ENCODE results near the gene DPH1. TPM values are rescaled to one million over a fixed set of nuclear protein-coding genes. Genes with fewer than 3 reads are reported as not detected.

The DPH1 gene
- total RNA-seq, 2 experiments from 2014 or later: 28.4 to 28.8 TPM

DNA sequence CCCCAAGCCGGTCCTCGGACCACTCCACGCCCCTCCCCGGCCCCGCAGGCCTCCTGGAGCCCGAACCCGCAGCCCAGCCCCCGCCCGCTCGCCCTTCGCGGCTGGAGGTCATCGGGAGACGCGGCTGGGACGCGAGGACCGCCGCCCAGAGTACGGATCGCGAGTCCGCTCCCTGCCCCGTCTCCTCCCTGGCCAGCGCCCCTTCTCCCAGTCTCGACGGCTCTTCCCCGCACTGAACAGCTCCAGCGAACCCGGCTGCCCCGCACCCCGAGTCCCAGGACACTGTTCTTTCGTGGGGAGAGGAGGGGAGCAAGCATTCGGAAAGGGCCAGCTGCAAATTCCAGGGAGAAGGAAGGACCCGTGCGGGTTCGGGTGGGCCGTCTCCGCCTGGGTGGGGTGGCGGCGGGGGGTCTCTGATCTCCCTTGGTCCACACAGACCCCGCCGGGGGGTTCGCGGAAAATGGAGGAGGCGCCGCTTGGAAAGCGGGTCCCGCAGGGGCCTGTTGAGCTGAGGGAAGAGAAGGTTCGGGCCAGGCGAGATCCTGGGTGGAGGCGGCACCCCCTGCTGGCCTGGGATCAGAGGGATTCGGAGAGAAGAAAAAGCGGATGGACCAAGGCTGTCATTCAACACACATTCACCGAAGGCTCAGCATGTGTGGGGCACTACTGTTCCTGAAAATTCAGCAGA is 4.2 kb upstream of the DPH1 start:
- H3K4me3 Mint-ChIP-seq: peak overlapping the region; percentile 61
- no peaks in the 10 kb centered on the region for H3K36me3 Mint-ChIP-seq (ENCODE audit: low read depth)
- CTCF ChIA-PET: interaction anchor here (0.6 to 2.5 kb wide), 7 partner anchors 30 to 376 kb away, joined by 3 to 19 read pairs (median 4); partner anchors contain the start of genes HIC1 and RILP
- peaks cover 52% of the 10 kb centered on the region for H3K27me3 Mint-ChIP-seq
- DNase-seq: peak; percentile 32
- H3K27ac Mint-ChIP-seq: no peak overlapping the region
- H3K9me3 Mint-ChIP-seq: no peaks in the 10 kb centered on the region
- POLR2A ChIA-PET: interaction anchor here (0.8 to 1.5 kb wide), 6 partner anchors 15 to 376 kb away, joined by 3 to 4 read pairs (median 4); partner anchors contain the start of gene RILP
- H3K4me1 Mint-ChIP-seq: peaks cover 23% of the 10 kb centered on the region

DNA sequence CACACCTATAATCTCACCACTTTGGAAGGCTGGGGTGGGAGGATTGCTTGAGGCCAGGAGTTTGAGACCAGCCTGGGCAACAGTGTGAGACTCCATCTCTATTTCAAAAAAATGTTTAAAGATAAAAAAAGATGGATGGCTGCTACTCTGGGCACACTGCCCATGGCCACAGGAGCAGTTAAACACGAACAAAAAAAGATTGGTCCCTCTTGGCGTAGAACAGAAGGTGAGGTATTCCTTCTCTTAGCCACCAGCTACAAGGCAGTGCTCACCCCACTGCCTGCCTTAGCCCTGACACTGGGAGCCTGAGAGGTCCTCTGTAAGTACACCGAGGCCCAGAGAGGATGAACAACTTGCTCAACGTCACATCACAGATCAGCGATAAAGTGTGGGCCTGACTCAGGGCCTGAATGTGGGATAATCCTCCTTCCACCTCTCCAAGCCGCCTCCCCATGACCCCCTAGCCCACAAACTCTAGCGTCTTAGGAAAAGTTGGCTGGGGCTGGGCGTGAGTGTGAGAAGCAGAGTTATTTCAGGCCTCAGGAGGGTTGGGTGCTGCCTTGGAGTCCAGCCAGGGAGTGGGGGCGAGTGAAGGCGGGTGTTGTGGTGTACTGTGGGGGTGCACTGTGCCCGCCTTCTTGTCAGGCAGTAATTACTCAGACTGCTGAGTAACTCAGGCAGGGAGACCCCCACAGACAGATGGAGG is 2.3 kb upstream of the DPH1 start:
- DNase-seq: no peak
- peaks cover 29% of the 10 kb centered on the region for H3K4me1 Mint-ChIP-seq
- peaks cover 42% of the 10 kb centered on the region for H3K27me3 Mint-ChIP-seq
- H3K9me3 Mint-ChIP-seq: no peaks in the 10 kb centered on the region
- H3K4me3 Mint-ChIP-seq: no peak overlapping the region
- H3K36me3 Mint-ChIP-seq (ENCODE audit: low read depth): no peaks in the 10 kb centered on the region
- ChIA-PET POLR2A (no interaction called here), CTCF (interaction anchor here (2.4 kb wide), 1 partner anchor 217 kb away, joined by 7 read pairs; no protein-coding TSS in a partner anchor)
- no peak overlapping the region for H3K27ac Mint-ChIP-seq

DNA sequence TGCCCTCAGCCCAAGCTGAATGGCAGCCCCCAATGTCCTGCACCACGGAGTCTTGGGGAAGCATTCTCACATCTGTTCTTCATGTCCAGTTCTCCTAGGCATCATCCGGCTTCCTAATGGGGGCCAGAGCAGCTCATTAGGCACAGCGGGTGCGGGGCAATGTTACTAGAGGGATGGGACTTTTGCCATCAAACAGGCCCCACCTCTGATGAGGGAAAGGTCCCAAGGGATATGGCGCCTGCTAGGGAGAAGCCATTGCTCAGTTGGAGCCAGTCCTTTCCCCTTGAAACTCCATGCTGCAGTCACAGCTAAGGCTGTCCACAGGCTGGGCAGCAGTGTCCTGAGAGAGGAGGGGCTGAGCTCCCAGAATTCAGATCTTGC is 1.7 kb upstream of the DPH1 start:
- Mint-ChIP-seq H3K4me1 (peaks cover 29% of the 10 kb centered on the region), H3K27ac (no peak overlapping the region), H3K36me3 (ENCODE audit: low read depth) (no peaks in the 10 kb centered on the region), H3K9me3 (no peaks in the 10 kb centered on the region), H3K27me3 (peaks cover 36% of the 10 kb centered on the region), H3K4me3 (no peak overlapping the region)
- DNase-seq: no peak
- ChIA-PET POLR2A (interaction anchor here (1.5 kb wide), 1 partner anchor 344 kb away, joined by 3 read pairs; no protein-coding TSS in a partner anchor), CTCF (interaction anchor here (2.4 kb wide), 1 partner anchor 217 kb away, joined by 7 read pairs; no protein-coding TSS in a partner anchor)

DNA sequence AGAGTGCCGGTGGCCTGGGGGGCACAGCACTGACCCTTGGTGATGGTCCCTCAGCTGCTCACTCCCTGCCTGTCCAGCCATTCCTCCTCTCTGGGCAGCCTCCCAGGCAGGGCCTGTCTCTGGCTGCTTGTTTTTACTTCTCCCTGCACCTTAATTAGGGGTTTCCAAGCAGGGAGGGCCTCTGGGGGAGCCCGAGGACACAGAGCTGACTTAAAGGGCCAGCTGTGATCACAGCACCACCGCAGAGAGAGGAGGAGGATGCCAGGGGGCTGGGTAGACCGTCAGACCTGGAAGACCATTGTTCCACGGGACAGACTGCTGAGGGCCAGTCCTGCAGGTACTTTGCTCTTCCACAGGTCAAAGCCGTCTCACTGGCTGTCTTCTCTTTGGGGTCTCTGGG is 1.2 kb upstream of the DPH1 start:
- Mint-ChIP-seq H3K4me1 (peaks cover 27% of the 10 kb centered on the region), H3K27me3 (peaks cover 34% of the 10 kb centered on the region), H3K4me3 (no peak overlapping the region), H3K27ac (no peak overlapping the region), H3K9me3 (no peaks in the 10 kb centered on the region), H3K36me3 (ENCODE audit: low read depth) (no peaks in the 10 kb centered on the region)
- DNase-seq: no peak
- CTCF ChIA-PET: interaction anchor here (1.3 to 2.4 kb wide), 2 partner anchors 10 to 216 kb away, joined by 6 to 7 read pairs; no protein-coding TSS in a partner anchor
- POLR2A ChIA-PET: interaction anchor here (1.5 kb wide), 1 partner anchor 345 kb away, joined by 3 read pairs; no protein-coding TSS in a partner anchor

DNA sequence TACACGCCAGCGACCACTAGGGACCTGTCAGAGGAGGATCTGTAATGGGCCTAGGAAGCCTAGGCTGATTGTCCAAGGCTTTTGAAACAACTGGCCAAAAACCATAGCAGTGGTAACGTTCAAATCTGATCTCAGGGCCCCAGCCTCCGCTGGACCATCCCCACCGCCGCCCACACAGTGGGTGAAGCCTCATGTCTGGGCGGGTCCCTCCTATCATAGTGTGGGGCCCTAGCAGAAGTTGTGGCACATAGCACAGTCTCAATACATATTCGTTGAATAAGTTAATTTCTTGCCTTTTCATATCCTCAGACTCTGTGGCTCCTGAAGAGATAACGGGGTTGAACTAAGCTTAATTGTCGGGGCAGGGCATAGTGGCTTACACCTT is 818 bp downstream of the DPH1 start:
- CTCF ChIA-PET: interaction anchor here (0.5 kb wide), 1 partner anchor 228 kb away, joined by 4 read pairs; no protein-coding TSS in a partner anchor
- H3K4me1 Mint-ChIP-seq: peaks cover 22% of the 10 kb centered on the region
- POLR2A ChIA-PET: interaction anchor here (0.5 to 1.7 kb wide), 6 partner anchors 9 to 306 kb away, joined by 3 to 7 read pairs (median 3); partner anchors contain the start of gene TSR1
- peak overlapping the region; percentile 63 for H3K27ac Mint-ChIP-seq
- H3K36me3 Mint-ChIP-seq (ENCODE audit: low read depth): no peaks in the 10 kb centered on the region
- peaks cover 27% of the 10 kb centered on the region for H3K27me3 Mint-ChIP-seq
- peak; percentile 60 for DNase-seq
- peak overlapping the region; percentile 94 for H3K4me3 Mint-ChIP-seq
- H3K9me3 Mint-ChIP-seq: no peaks in the 10 kb centered on the region

DNA sequence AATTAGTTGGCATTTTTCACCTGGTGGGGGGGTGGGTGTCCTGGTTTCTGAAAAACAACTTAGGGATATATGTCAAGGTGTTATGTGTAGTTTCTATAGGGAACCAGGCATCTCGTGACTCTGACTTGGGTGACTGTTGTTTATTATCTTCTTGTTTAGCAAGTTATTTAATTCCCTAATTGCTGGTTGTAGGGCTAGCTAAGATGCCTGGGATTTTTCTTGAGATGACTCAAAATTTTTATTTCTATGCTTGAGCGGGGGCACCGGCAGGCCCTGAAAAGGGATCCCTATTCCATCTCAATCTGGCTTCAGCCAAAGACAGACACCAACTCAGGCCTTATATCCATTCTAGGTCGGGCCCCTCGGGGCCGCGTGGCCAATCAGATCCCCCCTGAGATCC is 3.2 kb downstream of the DPH1 start:
- no peak for DNase-seq
- Mint-ChIP-seq H3K27me3 (peaks cover 7% of the 10 kb centered on the region), H3K36me3 (ENCODE audit: low read depth) (peaks cover 7% of the 10 kb centered on the region), H3K4me3 (no peak overlapping the region), H3K9me3 (no peaks in the 10 kb centered on the region), H3K4me1 (peaks cover 16% of the 10 kb centered on the region), H3K27ac (no peak overlapping the region)
- POLR2A ChIA-PET: no interaction called here
- CTCF ChIA-PET: interaction anchor here (1.6 kb wide), 1 partner anchor 317 kb away, joined by 3 read pairs; no protein-coding TSS in a partner anchor

DNA sequence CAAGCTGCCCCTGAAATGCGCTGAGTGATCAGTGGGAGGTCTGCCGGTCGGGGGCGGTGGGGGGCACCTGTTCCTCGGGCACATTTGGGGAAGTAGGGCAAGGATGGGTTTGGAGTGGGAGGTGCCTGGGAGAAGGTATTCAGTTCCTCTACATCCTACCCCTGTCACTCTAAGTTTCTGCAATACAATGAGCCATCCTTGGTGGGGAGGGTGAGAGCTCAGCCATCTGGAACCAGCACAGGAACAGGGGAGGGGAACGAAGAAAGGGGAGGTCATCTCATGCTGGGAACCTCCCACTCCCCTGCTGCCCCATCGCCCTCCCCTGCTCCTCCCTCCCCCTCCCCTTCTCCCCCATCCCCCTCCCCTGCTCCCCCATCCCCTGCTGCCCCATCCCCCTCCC is 4.2 kb downstream of the DPH1 start:
- POLR2A ChIA-PET: no interaction called here
- Mint-ChIP-seq H3K27me3 (no peaks in the 10 kb centered on the region), H3K27ac (no peak overlapping the region), H3K4me1 (peaks cover 16% of the 10 kb centered on the region), H3K36me3 (ENCODE audit: low read depth) (peaks cover 9% of the 10 kb centered on the region), H3K9me3 (no peaks in the 10 kb centered on the region), H3K4me3 (no peak overlapping the region)
- CTCF ChIA-PET: no interaction called here
- no peak for DNase-seq

DNA sequence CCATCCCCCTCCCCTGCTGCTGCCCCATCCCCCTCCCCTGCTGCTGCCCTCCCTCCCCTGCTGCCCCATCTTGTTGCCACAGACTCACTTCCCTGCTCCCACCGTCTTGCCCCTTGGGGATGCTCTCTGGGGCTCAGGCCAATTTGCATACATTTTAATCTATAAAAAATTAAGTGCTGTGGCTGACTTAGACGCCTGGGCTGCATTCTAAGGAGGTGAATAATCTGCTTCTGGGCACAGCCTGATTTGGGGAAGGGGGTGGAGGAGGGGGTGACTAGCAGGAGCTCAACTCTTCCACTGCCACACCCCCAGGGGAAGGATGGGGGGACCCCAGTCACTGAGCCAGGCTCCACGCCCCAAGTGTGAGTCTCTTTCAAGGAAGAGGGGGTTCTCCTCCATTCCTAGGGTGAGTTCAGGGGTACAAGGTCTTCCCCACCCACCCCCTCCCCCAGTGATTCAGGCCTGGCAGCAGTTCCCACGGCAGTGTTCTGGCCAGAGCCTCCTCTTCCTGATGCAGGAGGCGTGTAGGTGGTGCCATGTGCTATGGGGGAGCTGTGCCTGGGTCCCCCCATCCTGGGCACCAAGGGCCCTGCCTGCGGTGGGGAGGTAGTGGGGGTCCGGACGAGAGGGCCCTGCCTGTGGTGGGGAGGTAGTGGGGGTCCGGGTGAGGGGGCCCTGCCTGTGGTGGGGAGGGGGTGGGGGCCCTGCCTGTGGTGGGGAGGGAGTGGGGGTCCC is 5.0 kb downstream of the DPH1 start:
- H3K36me3 Mint-ChIP-seq (ENCODE audit: low read depth): peaks cover 9% of the 10 kb centered on the region
- peaks cover 16% of the 10 kb centered on the region for H3K4me1 Mint-ChIP-seq
- no peak for DNase-seq
- CTCF ChIA-PET: no interaction called here
- no peaks in the 10 kb centered on the region for H3K9me3 Mint-ChIP-seq
- H3K27ac Mint-ChIP-seq: no peak overlapping the region
- POLR2A ChIA-PET: no interaction called here
- H3K4me3 Mint-ChIP-seq: no peak overlapping the region
- H3K27me3 Mint-ChIP-seq: no peaks in the 10 kb centered on the region

DNA sequence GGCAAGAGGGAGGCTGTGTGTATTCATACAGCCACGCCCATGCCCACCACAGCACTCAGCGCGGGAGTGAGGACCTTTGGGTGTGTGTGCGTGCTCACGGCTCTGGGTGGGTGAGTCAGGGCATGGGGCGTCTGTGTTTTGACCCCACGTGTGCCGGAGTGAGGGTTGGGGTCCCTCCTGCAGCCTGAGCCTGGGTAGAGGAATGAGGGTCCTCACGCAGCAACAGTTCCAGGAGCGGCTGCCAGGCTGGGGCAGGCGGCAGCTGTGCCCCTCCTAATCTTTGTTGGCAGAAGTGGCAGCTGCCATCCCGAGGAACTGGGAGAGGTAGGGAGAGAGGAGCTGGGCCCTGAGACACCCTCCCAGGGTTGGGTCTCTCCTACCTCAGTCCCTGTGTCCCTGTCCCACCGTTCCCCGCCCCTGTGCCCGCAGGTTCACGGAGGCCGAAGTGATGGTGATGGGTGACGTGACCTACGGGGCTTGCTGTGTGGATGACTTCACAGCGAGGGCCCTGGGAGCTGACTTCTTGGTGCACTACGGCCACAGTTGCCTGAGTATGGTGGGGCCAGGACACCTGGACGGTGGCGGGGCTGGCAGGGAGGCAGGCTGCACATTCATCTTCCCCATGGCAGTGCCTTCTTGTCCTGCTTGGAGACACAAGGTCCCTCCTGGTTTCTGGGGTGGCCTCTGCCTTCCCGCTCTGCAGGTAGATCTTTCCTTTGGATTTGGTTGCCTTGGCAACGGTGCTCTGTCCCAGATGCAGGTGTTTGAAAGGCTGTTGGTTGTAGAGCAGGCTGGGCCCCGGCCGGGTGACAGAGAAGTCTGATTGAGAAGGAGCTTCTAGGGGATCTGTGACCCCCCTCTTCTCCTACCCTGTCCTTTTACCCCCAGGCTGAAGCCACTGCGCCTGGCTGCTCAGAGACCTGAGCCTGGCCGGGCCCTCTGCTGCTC is 5.9 kb downstream of the DPH1 start:
- no peak for DNase-seq
- no peak overlapping the region for H3K4me3 Mint-ChIP-seq
- no peak overlapping the region for H3K27ac Mint-ChIP-seq
- H3K4me1 Mint-ChIP-seq: peaks cover 12% of the 10 kb centered on the region
- H3K27me3 Mint-ChIP-seq: no peaks in the 10 kb centered on the region
- ChIA-PET POLR2A (no interaction called here), CTCF (no interaction called here)
- H3K9me3 Mint-ChIP-seq: no peaks in the 10 kb centered on the region
- H3K36me3 Mint-ChIP-seq (ENCODE audit: low read depth): peaks cover 9% of the 10 kb centered on the region

DNA sequence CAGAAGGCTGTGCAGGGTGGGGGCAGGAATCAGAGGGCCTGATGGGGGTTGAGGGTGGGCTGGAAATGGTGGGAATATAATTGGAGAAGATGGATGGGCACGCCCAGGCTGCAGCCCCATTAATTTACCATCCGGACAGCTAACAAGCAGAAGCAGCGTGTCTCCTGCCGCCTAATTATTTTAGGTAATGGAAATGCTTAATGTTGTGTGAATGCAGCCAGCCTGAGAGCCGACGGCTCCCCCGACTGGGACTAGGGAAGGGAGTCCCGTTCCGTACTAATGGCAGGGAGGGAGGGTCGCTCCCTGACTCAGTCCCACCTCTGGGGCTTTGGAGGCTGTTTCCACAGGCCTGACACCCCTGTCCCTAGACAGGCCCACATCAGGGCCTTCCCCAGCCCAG is 7.2 kb downstream of the DPH1 start:
- Mint-ChIP-seq H3K9me3 (no peaks in the 10 kb centered on the region), H3K36me3 (ENCODE audit: low read depth) (peaks cover 12% of the 10 kb centered on the region), H3K27me3 (no peaks in the 10 kb centered on the region), H3K4me3 (no peak overlapping the region), H3K27ac (no peak overlapping the region), H3K4me1 (peaks cover 10% of the 10 kb centered on the region)
- ChIA-PET CTCF (interaction anchor here (1.2 kb wide), 1 partner anchor 388 kb away, joined by 4 read pairs; the partner anchor contains the start of gene RILP), POLR2A (interaction anchor here (1.7 kb wide), 1 partner anchor 299 kb away, joined by 4 read pairs; the partner anchor contains the start of gene TSR1)
- DNase-seq: no peak

DNA sequence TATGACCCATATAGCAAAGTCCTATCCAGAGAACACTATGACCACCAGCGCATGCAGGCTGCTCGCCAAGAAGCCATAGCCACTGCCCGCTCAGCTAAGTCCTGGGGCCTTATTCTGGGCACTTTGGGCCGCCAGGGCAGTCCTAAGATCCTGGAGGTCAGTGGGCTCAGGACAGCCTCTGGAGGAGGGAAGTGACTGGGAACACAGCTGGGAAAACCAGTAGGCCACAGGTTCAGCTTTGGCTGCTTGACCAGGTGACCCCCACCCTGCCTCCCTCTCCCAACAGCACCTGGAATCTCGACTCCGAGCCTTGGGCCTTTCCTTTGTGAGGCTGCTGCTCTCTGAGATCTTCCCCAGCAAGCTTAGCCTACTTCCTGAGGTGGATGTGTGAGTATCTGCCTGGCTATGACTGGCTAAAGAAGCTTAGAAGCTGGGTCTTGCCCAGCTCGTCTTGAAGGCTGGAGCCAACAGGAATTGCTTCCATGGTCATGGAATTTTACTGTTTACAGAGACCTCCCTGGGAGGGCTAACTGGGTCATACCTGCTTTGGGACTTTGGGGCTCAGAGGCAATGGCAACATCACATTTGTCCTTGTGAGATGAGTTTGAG is 10.4 kb downstream of the DPH1 start:
- POLR2A ChIA-PET: interaction anchor here (0.6 to 3.0 kb wide), 5 partner anchors 9 to 323 kb away, joined by 3 to 10 read pairs (median 5); partner anchors contain the start of gene DPH1
- no peaks in the 10 kb centered on the region for H3K27me3 Mint-ChIP-seq

More for the DNA sequence above, 10.4 kb downstream of the DPH1 start:
- CTCF ChIA-PET: interaction anchor here (1.2 kb wide), 1 partner anchor 11 kb away, joined by 3 read pairs; the partner anchor contains the start of gene DPH1
- Mint-ChIP-seq H3K4me1 (peaks cover 22% of the 10 kb centered on the region), H3K36me3 (ENCODE audit: low read depth) (peaks cover 30% of the 10 kb centered on the region), H3K9me3 (no peaks in the 10 kb centered on the region), H3K27ac (no peak overlapping the region), H3K4me3 (peak overlapping the region; percentile 24)
- DNase-seq: no peak

Measured in activated CD4-positive, alpha-beta memory T cell treated with anti-CD3 and anti-CD28 coated beads, Interleukin-2, amount 10 ng/mL, durations not matched to agents 7 days and 5 days (primary cell).